ENCODE results near the gene PPP4R3B.
"Not testable (repeated sequence)": the region's sequence is repeated elsewhere in the genome, so short reads cannot be mapped to it uniquely, and the experiment has no call there.

The PPP4R3B gene

GRCh38 chr2:55617175-55618024 lies at the start of gene PPP4R3B:
Gene PPP4R3B (minus strand): TSS chr2:55617622. CDS start chr2:55617285, 337 bp downstream.
- peak; percentile 98 for DNase-seq (ENCODE audit: low read depth)

GRCh38 chr2:55653255-55653654 lies 35.8 kb upstream of the PPP4R3B start:
- DNase-seq (ENCODE audit: low read depth): no peak

GRCh38 chr2:55649211-55649610 lies 31.8 kb upstream of the PPP4R3B start:
- no peak for DNase-seq (ENCODE audit: low read depth)

- no peak for DNase-seq (ENCODE audit: low read depth)
Observed at GRCh38 chr2:55636831-55637230, 19.4 kb upstream of the PPP4R3B start.

- DNase-seq (ENCODE audit: low read depth): no peak
Observed at GRCh38 chr2:55628931-55629330, 11.5 kb upstream of the PPP4R3B start.

GRCh38 chr2:55627915-55628314 lies 10.5 kb upstream of the PPP4R3B start:
- no peak for DNase-seq (ENCODE audit: low read depth)

- no peak for DNase-seq (ENCODE audit: low read depth)
Observed at GRCh38 chr2:55621802-55622201, 4.4 kb upstream of the PPP4R3B start.

- no peak for DNase-seq (ENCODE audit: low read depth)
Observed at GRCh38 chr2:55620123-55620779, 2.8 kb upstream of the PPP4R3B start.

- peak; percentile 17 for DNase-seq (ENCODE audit: low read depth)
Observed at GRCh38 chr2:55618275-55619055, 1.0 kb upstream of the PPP4R3B start.

- DNase-seq (ENCODE audit: low read depth): no peak
Observed at GRCh38 chr2:55618025-55618274, 528 bp upstream of the PPP4R3B start.

- peak; percentile 15 for DNase-seq (ENCODE audit: low read depth)
Observed at GRCh38 chr2:55616551-55617174, 759 bp downstream of the PPP4R3B start.

GRCh38 chr2:55611997-55612396 lies 5.4 kb downstream of the PPP4R3B start:
- DNase-seq (ENCODE audit: low read depth): no peak

- no peak for DNase-seq (ENCODE audit: low read depth)
Observed at GRCh38 chr2:55610954-55611743, 6.3 kb downstream of the PPP4R3B start.

- DNase-seq (ENCODE audit: low read depth): no peak
Observed at GRCh38 chr2:55609938-55610578, 7.4 kb downstream of the PPP4R3B start.

- DNase-seq (ENCODE audit: low read depth): no peak
Observed at GRCh38 chr2:55609193-55609794, 8.1 kb downstream of the PPP4R3B start.

GRCh38 chr2:55607717-55608116 lies 9.7 kb downstream of the PPP4R3B start:
- no peak for DNase-seq (ENCODE audit: low read depth)

GRCh38 chr2:55604027-55604565 lies 13.3 kb downstream of the PPP4R3B start:
- DNase-seq (ENCODE audit: low read depth): no peak

- DNase-seq (ENCODE audit: low read depth): no peak
Observed at GRCh38 chr2:55601849-55602248, 15.6 kb downstream of the PPP4R3B start.

GRCh38 chr2:55598056-55598795 lies 19.2 kb downstream of the PPP4R3B start:
- no peak for DNase-seq (ENCODE audit: low read depth)

GRCh38 chr2:55596795-55597194 lies 20.6 kb downstream of the PPP4R3B start:
- not testable (repeated sequence) for DNase-seq (ENCODE audit: low read depth)

All from non-pigmented ciliary epithelial cell (primary cell).